ENCODE measurements around the gene OGFR.

DNA sequence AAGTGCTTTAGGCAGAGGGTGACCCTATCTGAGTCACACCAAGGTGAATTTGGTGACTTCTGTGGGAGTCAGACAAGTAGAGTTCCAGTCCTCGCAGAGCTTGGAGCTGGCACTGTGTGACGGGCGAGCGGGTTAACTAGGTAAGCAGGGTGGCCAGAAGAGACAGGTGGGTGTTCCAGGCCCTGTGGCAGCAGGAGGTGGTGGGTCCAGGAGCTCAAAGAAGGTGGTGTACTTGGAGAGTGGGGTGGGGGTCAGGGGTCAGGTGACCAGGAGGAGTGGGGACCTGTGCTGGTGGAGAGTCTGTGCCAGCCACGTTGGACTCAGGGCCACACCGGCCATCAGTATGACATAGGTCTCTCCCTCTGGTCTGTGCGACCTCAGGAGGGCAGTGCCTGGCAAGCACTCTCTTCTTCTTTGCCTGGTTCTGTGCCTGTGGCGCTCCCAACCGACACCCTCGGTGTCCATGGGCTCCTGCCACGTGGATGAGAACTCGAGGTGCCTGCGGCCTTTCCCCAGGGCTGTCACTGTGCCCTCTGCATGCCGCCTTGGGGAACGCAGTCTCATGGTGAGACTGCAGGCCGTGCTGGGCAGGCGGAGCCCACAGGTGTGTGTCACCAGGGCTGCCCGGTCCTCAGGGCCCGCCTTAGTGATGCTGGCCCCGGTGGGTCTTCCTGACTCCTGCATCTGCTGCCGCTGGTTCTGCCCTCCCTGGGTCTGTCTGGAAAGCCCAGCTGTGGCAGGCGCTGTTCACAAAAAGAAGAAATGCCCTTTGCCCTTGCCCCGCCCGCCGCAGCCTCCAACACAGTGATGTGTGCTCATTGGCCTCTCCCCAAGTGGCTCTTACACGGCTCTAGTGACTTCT, 6.7 kb upstream of the OGFR start:
- TF ChIP-seq, protein P1, sequence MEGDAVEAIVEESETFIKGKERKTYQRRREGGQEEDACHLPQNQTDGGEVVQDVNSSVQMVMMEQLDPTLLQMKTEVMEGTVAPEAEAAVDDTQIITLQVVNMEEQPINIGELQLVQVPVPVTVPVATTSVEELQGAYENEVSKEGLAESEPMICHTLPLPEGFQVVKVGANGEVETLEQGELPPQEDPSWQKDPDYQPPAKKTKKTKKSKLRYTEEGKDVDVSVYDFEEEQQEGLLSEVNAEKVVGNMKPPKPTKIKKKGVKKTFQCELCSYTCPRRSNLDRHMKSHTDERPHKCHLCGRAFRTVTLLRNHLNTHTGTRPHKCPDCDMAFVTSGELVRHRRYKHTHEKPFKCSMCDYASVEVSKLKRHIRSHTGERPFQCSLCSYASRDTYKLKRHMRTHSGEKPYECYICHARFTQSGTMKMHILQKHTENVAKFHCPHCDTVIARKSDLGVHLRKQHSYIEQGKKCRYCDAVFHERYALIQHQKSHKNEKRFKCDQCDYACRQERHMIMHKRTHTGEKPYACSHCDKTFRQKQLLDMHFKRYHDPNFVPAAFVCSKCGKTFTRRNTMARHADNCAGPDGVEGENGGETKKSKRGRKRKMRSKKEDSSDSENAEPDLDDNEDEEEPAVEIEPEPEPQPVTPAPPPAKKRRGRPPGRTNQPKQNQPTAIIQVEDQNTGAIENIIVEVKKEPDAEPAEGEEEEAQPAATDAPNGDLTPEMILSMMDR (IDR thresholded peaks at IDR 0.05; ENCODE audit: extremely low read depth in 1 of 2, insufficient read depth in 1 of 2, low read depth in 1 of 2, low read length in 2 of 2) = no peak
- TF ChIP-seq FOS (IDR thresholded peaks at IDR 0.05; ENCODE audit: borderline replicate concordance, insufficient read depth, low read length) (no peak), EZH2 (IDR thresholded peaks at IDR 0.05; ENCODE audit: borderline replicate concordance, low read depth, low read length, severe bottlenecking) (no peak), POLR2AphosphoS5 (IDR thresholded peaks at IDR 0.05; ENCODE audit: insufficient read depth, low read depth, low read length) (no peak), POLR2A (IDR thresholded peaks at IDR 0.05; ENCODE audit: low read depth, low read length) (no peak)
